SK-N-SH (cell line): ENCODE data around the gene PPP4R2. TPM values are rescaled to one million over a fixed set of nuclear protein-coding genes. Genes with fewer than 3 reads are reported as not detected.

Experiments used
- CTCF ChIA-PET: fragments of 300-600, 350-600 bp; formaldehyde crosslinking; extraction: SDS; loops from one replicate; lab custom pipeline; 2021; lab: Yijun Ruan, JAX
- POLR2A ChIA-PET: fragments of 350-600 bp; sonication (Branson Sonifier 250); formaldehyde crosslinking; extraction: SDS; loops from one replicate; lab custom pipeline; 2020; ENCODE audit warnings: antibody characterized with exemption, inconsistent platforms; lab: Yijun Ruan, JAX
- DNase-seq: peaks from one replicate; pipeline ENCODE4 v3.0.0; 2012
- H2AFZ ChIP-seq: fragments of 200-600 bp; sonication (generic); 2 replicates; pipeline ENCODE4 v1.8.1; 2016; ENCODE audit warnings: antibody characterized with exemption, mild to moderate bottlenecking, low read depth
- H3F3A ChIP-seq: fragments of 200-600 bp; sonication (generic); replicated peaks from 2 replicates; pipeline ENCODE3; 2016; ENCODE audit warnings: antibody characterized with exemption, mild to moderate bottlenecking; ENCODE audit not compliant: insufficient read depth
- H3K27ac ChIP-seq, 2 experiments: fragments of 200-500 bp in 1 of 2; fragments of 200-600 bp in 1 of 2; sonication (Bioruptor generic) in 1 of 2; sonication (generic), shearing (Covaris generic) in 1 of 2; 2 replicates each; pipeline versions ENCODE4 v1.5.1 to v1.6.1; 2014 to 2016; ENCODE audit warnings: low read depth in 2 of 2, inconsistent platforms in 1 of 2, low read length in 1 of 2, mild to moderate bottlenecking in 1 of 2, mixed read lengths in 1 of 2
- H3K27me3 ChIP-seq: fragments of 200-600 bp; sonication (generic), shearing (Covaris generic); 2 replicates; pipeline ENCODE4 v1.6.1; 2016; ENCODE audit warnings: mixed run types; ENCODE audit not compliant: insufficient read depth
- H3K36me3 ChIP-seq, 2 experiments: fragments of 200-500 bp in 1 of 2; fragments of 200-600 bp in 1 of 2; sonication (Bioruptor generic) in 1 of 2; sonication (generic) in 1 of 2; replicated peaks in 1 of 2; 2 replicates each; pipeline versions ENCODE3 to v1.5.1; 2014 to 2016; ENCODE audit warnings: low read length in 1 of 2, mild to moderate bottlenecking in 1 of 2; ENCODE audit not compliant: insufficient read depth in 2 of 2, control insufficient read depth in 1 of 2
- H3K4me1 ChIP-seq, 2 experiments: fragments of 200-500 bp in 1 of 2; fragments of 200-600 bp in 1 of 2; sonication (Bioruptor generic) in 1 of 2; sonication (generic), shearing (Covaris generic) in 1 of 2; 2 replicates each; pipeline versions ENCODE4 v1.5.1 to v1.6.1; 2014 to 2016; ENCODE audit warnings: low read depth in 1 of 2, low read length in 1 of 2, mixed run types in 1 of 2; ENCODE audit not compliant: insufficient read depth in 2 of 2, control insufficient read depth in 1 of 2
- H3K4me2 ChIP-seq: fragments of 200-600 bp; sonication (generic), shearing (Covaris generic); 2 replicates; pipeline ENCODE4 v1.6.1; 2017; ENCODE audit warnings: mixed run types
- H3K4me3 ChIP-seq, 2 experiments: fragments of 200-500 bp in 1 of 2; fragments of 200-600 bp in 1 of 2; sonication (Bioruptor generic) in 1 of 2; sonication (generic), shearing (Covaris generic) in 1 of 2; 2 replicates each; pipeline versions ENCODE4 v1.5.1 to v1.8.1; 2014 to 2016; ENCODE audit warnings: low read depth in 2 of 2, inconsistent platforms in 1 of 2, low read length in 1 of 2, mild to moderate bottlenecking in 1 of 2, mixed read lengths in 1 of 2, moderate library complexity in 1 of 2
- H3K79me2 ChIP-seq: fragments of 200-600 bp; sonication (generic); 2 replicates; pipeline ENCODE4 v1.8.1; 2017; ENCODE audit warnings: mild to moderate bottlenecking; ENCODE audit not compliant: insufficient read depth
- H3K9ac ChIP-seq: fragments of 200-600 bp; sonication (generic); 2 replicates; pipeline ENCODE4 v1.6.1; 2017; ENCODE audit warnings: mixed run types
- H3K9me2 ChIP-seq: fragments of 200-600 bp; sonication (generic); 2 replicates; pipeline ENCODE4 v1.6.1; 2017; ENCODE audit warnings: mixed run types
- H3K9me3 ChIP-seq: fragments of 200-600 bp; sonication (generic); 2 replicates; pipeline ENCODE4 v1.6.1; 2017; ENCODE audit warnings: mixed run types, mild to moderate bottlenecking, moderate library complexity
- H4K20me1 ChIP-seq: fragments of 200-600 bp; sonication (generic); 2 replicates; pipeline ENCODE4 v1.6.1; 2017; ENCODE audit warnings: mild to moderate bottlenecking, mixed run types; ENCODE audit not compliant: insufficient read depth
- CTCF ChIP-seq: fragments of 200-600 bp; sonication (generic); IDR thresholded peaks from 2 replicates; pipeline ENCODE4 v1.6.1; 2017; ENCODE audit warnings: antibody characterized with exemption, mild to moderate bottlenecking, moderate library complexity
- EP300 ChIP-seq, 2 experiments: IDR thresholded peaks; 2 replicates each; pipeline versions ENCODE4 v1.4.0 to v1.6.1; 2012; ENCODE audit warnings: borderline replicate concordance in 1 of 2, low read depth in 1 of 2, low read length in 1 of 2
- GATA2 ChIP-seq: sonication (generic); formaldehyde crosslinking; IDR thresholded peaks from 2 replicates; pipeline ENCODE4 v1.5.0; 2020; ENCODE audit warnings: mild to moderate bottlenecking, missing genetic modification reagents
- MEF2A ChIP-seq: IDR thresholded peaks from 2 replicates; pipeline ENCODE4 v1.4.0; 2012; ENCODE audit warnings: low read depth, borderline replicate concordance
- MXI1 ChIP-seq: IDR thresholded peaks from 2 replicates; pipeline ENCODE4 v1.6.1; 2012; ENCODE audit warnings: mild to moderate bottlenecking, low read depth, low read length, improper control_type of control experiment
- NFIC ChIP-seq: IDR thresholded peaks from 2 replicates; pipeline ENCODE4 v1.4.0; 2012; ENCODE audit warnings: borderline replicate concordance
- PBX3 ChIP-seq: IDR thresholded peaks from 2 replicates; pipeline ENCODE4; 2012
- RAD21 ChIP-seq: IDR thresholded peaks from 2 replicates; pipeline ENCODE4 v1.6.1; 2012; ENCODE audit warnings: mild to moderate bottlenecking, low read length
- RCOR1 ChIP-seq: fragments of 150-350 bp; IDR thresholded peaks from 2 replicates; pipeline ENCODE4 v1.6.1; 2017; ENCODE audit warnings: antibody characterized with exemption, low read length
- RXRA ChIP-seq: IDR thresholded peaks from 2 replicates; pipeline ENCODE4 v1.4.0; 2012; ENCODE audit warnings: low read depth, mild to moderate bottlenecking, borderline replicate concordance
- SMC3 ChIP-seq: IDR thresholded peaks from 2 replicates; pipeline ENCODE4 v1.6.1; 2012; ENCODE audit warnings: low read depth, low read length, improper control_type of control experiment
- WGBS: methylation state at CpG from one replicate; pipeline ENCODE4 v1.1.6; 2017; ENCODE audit warnings: low lambda C conversion rate; 5-methylcytosine and 5-hydroxymethylcytosine counted together
- polyA plus RNA-seq, 3 experiments: library from polyadenylated mRNA; depleted of rRNA; stranded (reverse); fragments of >200 nt; gene quantifications; 2 replicates each; pipeline ENCODE4 v1.2.3, GENCODE V29; 2012

The PPP4R2 gene
- polyA plus RNA-seq, 1 of the 3 experiments (the other 2 are of a cell fraction): 8.9 TPM

GRCh38 chr3:73056014-73056844 is 59.6 kb downstream of the PPP4R2 start:
- no peaks in the 10 kb centered on the region for H3K27me3 ChIP-seq
- H3K9ac ChIP-seq: peak overlapping the region; percentile 13; the same call in 1 of the 2 replicates
- peak; percentile 42 for DNase-seq
- 45% methylated on average over 5 of the region's 5 CpGs for WGBS
- peaks cover 5 to 12% of the 10 kb centered on the region in 2 experiments; a peak in 3 of 4 replicates for H3K4me1 ChIP-seq
- POLR2A ChIA-PET: no interaction called here
- H3K4me2 ChIP-seq: peak overlapping the region; percentile 31; the same call in 1 of the 2 replicates
- no peaks in the 10 kb centered on the region for H3K9me2 ChIP-seq
- CTCF ChIA-PET: interaction anchor here (0.5 to 6.9 kb wide), 61 partner anchors 9 to 1326 kb away, joined by 3 to 69 read pairs (median 5); partner anchors contain the start of genes PPP4R2 and SHQ1
- peak overlapping the region in 1 of 2 experiments; percentile 54; a peak in 1 of 4 replicates for H3K27ac ChIP-seq
- peaks cover 36% of the 10 kb centered on the region for H3F3A ChIP-seq
- no peak overlapping the region for H2AFZ ChIP-seq
- H3K79me2 ChIP-seq: no peaks in the 10 kb centered on the region; the same call in none of the 2 replicates
- peaks cover 6 to 16% of the 10 kb centered on the region in 2 experiments for H3K36me3 ChIP-seq
- TF ChIP-seq PBX3 (no peak), CTCF (peak; percentile 71), MEF2A (no peak), GATA2 (no peak), RXRA (no peak), NFIC (no peak), SMC3 (peak; percentile 32; the same call in 1 of the 2 replicates), RCOR1 (no peak), RAD21 (peak; percentile 81)
- no peaks in the 10 kb centered on the region for H3K9me3 ChIP-seq
- no peak overlapping the region; a peak in 1 of 4 replicates for H3K4me3 ChIP-seq
- H4K20me1 ChIP-seq: peaks cover 64% of the 10 kb centered on the region

- H3K27me3 ChIP-seq: no peaks in the 10 kb centered on the region
- H3F3A ChIP-seq: peaks cover 36% of the 10 kb centered on the region
- H3K27ac ChIP-seq: peak overlapping the region in 1 of 2 experiments; percentile 11; a peak in 1 of 4 replicates
- CTCF ChIA-PET: interaction anchor here (0.5 to 6.9 kb wide), 56 partner anchors 9 to 1327 kb away, joined by 3 to 69 read pairs (median 5); partner anchors contain the start of genes PPP4R2 and SHQ1
- H3K9me3 ChIP-seq: no peaks in the 10 kb centered on the region
- no peak overlapping the region for H2AFZ ChIP-seq
- no peak overlapping the region for H3K9ac ChIP-seq
- H3K36me3 ChIP-seq: peaks cover 6 to 17% of the 10 kb centered on the region in 2 experiments
- no peak overlapping the region for H3K4me3 ChIP-seq
- H3K4me2 ChIP-seq: no peak overlapping the region
- no peak for DNase-seq
- no peaks in the 10 kb centered on the region; the same call in none of the 2 replicates for H3K79me2 ChIP-seq
- H3K9me2 ChIP-seq: no peaks in the 10 kb centered on the region
- TF ChIP-seq EP300 (IDR thresholded peaks at IDR 0.05; ENCODE audit: borderline replicate concordance in 1 of 2, low read depth in 1 of 2, low read length in 1 of 2) (no peak), MXI1 (no peak), RCOR1 (no peak)
- POLR2A ChIA-PET: no interaction called here
- peaks cover 58% of the 10 kb centered on the region for H4K20me1 ChIP-seq
- peaks cover 5 to 12% of the 10 kb centered on the region in 2 experiments; a peak in 3 of 4 replicates for H3K4me1 ChIP-seq
These were observed 60.2 kb downstream of the PPP4R2 start for GRCh38 chr3:73056845-73057150.
